Measurements from ENCODE around the gene PDK2. TPM values are rescaled to one million over a fixed set of nuclear protein-coding genes. Genes with fewer than 3 reads are reported as not detected.

PDK2 gene
- total and polyA plus RNA-seq, 2 donors (not counting 1 experiment from before 2014, with no cell fraction given): 19.2 to 41.0 TPM

GRCh38 chr17:50048988-50049387, 46.2 kb upstream of the PDK2 start:
- no peak overlapping the region for H3K9ac ChIP-seq (ENCODE audit: insufficient read depth, low read length)
- no peak for TF ChIP-seq CTCF (conservative IDR thresholded peaks at IDR 0.05 in 1 of 2, IDR thresholded peaks at IDR 0.05 in 1 of 2; ENCODE audit: low read depth in 1 of 2, low read length in 2 of 2)
- TF ChIP-seq EZH2 (IDR thresholded peaks at IDR 0.05; ENCODE audit: low read length, missing control alignments): no peak
- H4K20me1 ChIP-seq (ENCODE audit: control insufficient read depth, extremely low read depth, insufficient read depth, low read length): no peaks in the 10 kb centered on the region
- H2AFZ ChIP-seq (ENCODE audit: low read length): no peak overlapping the region
- no peak overlapping the region for H3K4me3 ChIP-seq (replicated peaks in 1 of 4; ENCODE audit: control extremely low read depth in 1 of 4, insufficient read depth in 1 of 4, low read depth in 3 of 4, low read length in 4 of 4)
- H3K9me3 ChIP-seq (ENCODE audit: control insufficient read depth, insufficient read depth, low read depth, low read length): no peaks in the 10 kb centered on the region
- H3K36me3 ChIP-seq (ENCODE audit: control insufficient read depth, insufficient read depth, low read length): no peaks in the 10 kb centered on the region
- DNase-seq (ENCODE audit: low read depth in 2 of 2): no peak
- no peak overlapping the region for H3K27ac ChIP-seq (ENCODE audit: insufficient read depth, low read length)
- peaks cover 39% of the 10 kb centered on the region for H3K4me1 ChIP-seq (ENCODE audit: control insufficient read depth, extremely low read depth, insufficient read depth, low read length)
- H3K4me2 ChIP-seq (ENCODE audit: extremely low read depth, insufficient read depth, low read length): no peak overlapping the region
- no peaks in the 10 kb centered on the region for H3K27me3 ChIP-seq (ENCODE audit: control insufficient read depth, insufficient read depth, low read length)
- H3K79me2 ChIP-seq (ENCODE audit: control insufficient read depth, insufficient read depth, low read length): no peaks in the 10 kb centered on the region

- no peaks in the 10 kb centered on the region for H4K20me1 ChIP-seq (ENCODE audit: control insufficient read depth, extremely low read depth, insufficient read depth, low read length)
- TF ChIP-seq CTCF (conservative IDR thresholded peaks at IDR 0.05 in 1 of 2, IDR thresholded peaks at IDR 0.05 in 1 of 2; ENCODE audit: low read depth in 1 of 2, low read length in 2 of 2) (no peak), EZH2 (IDR thresholded peaks at IDR 0.05; ENCODE audit: low read length, missing control alignments) (no peak)
- no peak overlapping the region for H3K4me3 ChIP-seq (replicated peaks in 1 of 4; ENCODE audit: control extremely low read depth in 1 of 4, insufficient read depth in 1 of 4, low read depth in 3 of 4, low read length in 4 of 4)
- no peaks in the 10 kb centered on the region for H3K79me2 ChIP-seq (ENCODE audit: control insufficient read depth, insufficient read depth, low read length)
- no peaks in the 10 kb centered on the region for H3K27me3 ChIP-seq (ENCODE audit: control insufficient read depth, insufficient read depth, low read length)
- H3K36me3 ChIP-seq (ENCODE audit: control insufficient read depth, insufficient read depth, low read length): no peaks in the 10 kb centered on the region
- H3K4me2 ChIP-seq (ENCODE audit: extremely low read depth, insufficient read depth, low read length): no peak overlapping the region
- no peak overlapping the region for H3K9ac ChIP-seq (ENCODE audit: insufficient read depth, low read length)
- H3K9me3 ChIP-seq (ENCODE audit: control insufficient read depth, insufficient read depth, low read depth, low read length): no peaks in the 10 kb centered on the region
- H3K4me1 ChIP-seq (ENCODE audit: control insufficient read depth, extremely low read depth, insufficient read depth, low read length): peaks cover 39% of the 10 kb centered on the region
- no peak overlapping the region for H2AFZ ChIP-seq (ENCODE audit: low read length)
- H3K27ac ChIP-seq (ENCODE audit: insufficient read depth, low read length): no peak overlapping the region
- no peak for DNase-seq (ENCODE audit: low read depth in 2 of 2)
Observed at GRCh38 chr17:50049636-50050035, 45.5 kb upstream of the PDK2 start.

GRCh38 chr17:50050431-50051032, 44.6 kb upstream of the PDK2 start:
- no peak overlapping the region for H2AFZ ChIP-seq (ENCODE audit: low read length)
- H3K27me3 ChIP-seq (ENCODE audit: control insufficient read depth, insufficient read depth, low read length): no peaks in the 10 kb centered on the region
- no peak overlapping the region for H3K9ac ChIP-seq (ENCODE audit: insufficient read depth, low read length)
- H3K27ac ChIP-seq (ENCODE audit: insufficient read depth, low read length): peak overlapping the region; percentile 30
- DNase-seq (ENCODE audit: low read depth in 2 of 2): no peak
- H3K36me3 ChIP-seq (ENCODE audit: control insufficient read depth, insufficient read depth, low read length): no peaks in the 10 kb centered on the region
- H3K79me2 ChIP-seq (ENCODE audit: control insufficient read depth, insufficient read depth, low read length): peaks cover 6% of the 10 kb centered on the region
- H3K4me2 ChIP-seq (ENCODE audit: extremely low read depth, insufficient read depth, low read length): no peak overlapping the region
- H3K4me1 ChIP-seq (ENCODE audit: control insufficient read depth, extremely low read depth, insufficient read depth, low read length): peaks cover 42% of the 10 kb centered on the region
- H3K4me3 ChIP-seq (replicated peaks in 1 of 4; ENCODE audit: control extremely low read depth in 1 of 4, insufficient read depth in 1 of 4, low read depth in 3 of 4, low read length in 4 of 4): no peak overlapping the region
- H3K9me3 ChIP-seq (ENCODE audit: control insufficient read depth, insufficient read depth, low read depth, low read length): no peaks in the 10 kb centered on the region
- TF ChIP-seq CTCF (conservative IDR thresholded peaks at IDR 0.05 in 1 of 2, IDR thresholded peaks at IDR 0.05 in 1 of 2; ENCODE audit: low read depth in 1 of 2, low read length in 2 of 2) (no peak), EZH2 (IDR thresholded peaks at IDR 0.05; ENCODE audit: low read length, missing control alignments) (no peak)
- no peaks in the 10 kb centered on the region for H4K20me1 ChIP-seq (ENCODE audit: control insufficient read depth, extremely low read depth, insufficient read depth, low read length)

Measured in fibroblast of lung (primary cell).